Measurements from ENCODE around the gene LHFPL3.

Gene LHFPL3

GRCh38 chr7:104529567-104529966 lies 201.2 kb downstream of the LHFPL3 start:
- no peak overlapping the region for H3K4me3 ChIP-seq (ENCODE audit: low read depth, low read length)
- DNase-seq (ENCODE audit: low read depth), result no peak
- TF ChIP-seq, protein P1, sequence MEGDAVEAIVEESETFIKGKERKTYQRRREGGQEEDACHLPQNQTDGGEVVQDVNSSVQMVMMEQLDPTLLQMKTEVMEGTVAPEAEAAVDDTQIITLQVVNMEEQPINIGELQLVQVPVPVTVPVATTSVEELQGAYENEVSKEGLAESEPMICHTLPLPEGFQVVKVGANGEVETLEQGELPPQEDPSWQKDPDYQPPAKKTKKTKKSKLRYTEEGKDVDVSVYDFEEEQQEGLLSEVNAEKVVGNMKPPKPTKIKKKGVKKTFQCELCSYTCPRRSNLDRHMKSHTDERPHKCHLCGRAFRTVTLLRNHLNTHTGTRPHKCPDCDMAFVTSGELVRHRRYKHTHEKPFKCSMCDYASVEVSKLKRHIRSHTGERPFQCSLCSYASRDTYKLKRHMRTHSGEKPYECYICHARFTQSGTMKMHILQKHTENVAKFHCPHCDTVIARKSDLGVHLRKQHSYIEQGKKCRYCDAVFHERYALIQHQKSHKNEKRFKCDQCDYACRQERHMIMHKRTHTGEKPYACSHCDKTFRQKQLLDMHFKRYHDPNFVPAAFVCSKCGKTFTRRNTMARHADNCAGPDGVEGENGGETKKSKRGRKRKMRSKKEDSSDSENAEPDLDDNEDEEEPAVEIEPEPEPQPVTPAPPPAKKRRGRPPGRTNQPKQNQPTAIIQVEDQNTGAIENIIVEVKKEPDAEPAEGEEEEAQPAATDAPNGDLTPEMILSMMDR (IDR thresholded peaks at IDR 0.05; ENCODE audit: control insufficient read depth, extremely low read depth, insufficient read depth), result no peak

DNA sequence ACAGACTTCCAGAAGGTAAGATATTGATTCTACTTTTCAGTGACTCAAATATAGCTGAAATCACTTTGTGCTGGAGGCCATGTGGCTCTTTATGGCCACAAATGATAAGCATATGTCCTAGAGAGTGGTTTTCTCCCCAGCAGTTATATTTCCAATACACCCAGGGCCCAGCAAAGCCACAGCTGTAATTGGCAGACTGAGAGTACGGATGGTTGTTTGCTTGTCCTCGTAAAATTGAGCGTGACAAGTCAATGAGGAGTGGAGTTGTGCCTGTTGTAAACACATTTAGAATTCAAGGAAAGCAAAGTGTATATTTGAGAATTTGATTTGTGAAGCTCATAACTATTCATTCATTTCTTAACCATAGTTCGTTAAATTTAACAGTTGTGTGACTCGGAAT lies 201.8 kb downstream of the LHFPL3 start:
- H3K4me3 ChIP-seq (ENCODE audit: low read depth, low read length), result no peak overlapping the region
- no peak for DNase-seq (ENCODE audit: low read depth)
- TF ChIP-seq, protein P1 (IDR thresholded peaks at IDR 0.05; ENCODE audit: control insufficient read depth, extremely low read depth, insufficient read depth), result no peak

DNA sequence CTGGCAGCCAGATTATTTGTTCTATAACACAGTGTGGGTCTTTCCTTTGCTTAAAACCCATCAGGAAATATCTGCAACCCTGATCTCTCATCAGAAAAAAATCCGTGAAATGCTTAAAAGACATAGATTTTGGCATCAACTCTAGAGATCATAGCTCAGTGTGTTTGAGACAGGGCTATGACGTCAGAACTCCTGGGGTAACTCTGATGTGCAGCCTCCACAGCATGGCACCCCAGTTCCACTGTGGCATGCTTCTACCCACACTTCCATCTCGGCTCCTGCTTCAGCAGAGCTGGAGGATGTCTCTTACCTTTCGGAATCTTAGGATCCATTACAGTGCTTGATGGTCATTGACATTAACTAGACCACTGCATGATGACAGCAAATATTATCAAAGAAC lies 205.7 kb downstream of the LHFPL3 start:
- TF ChIP-seq, protein P1 (IDR thresholded peaks at IDR 0.05; ENCODE audit: control insufficient read depth, extremely low read depth, insufficient read depth), result no peak
- no peak overlapping the region for H3K4me3 ChIP-seq (ENCODE audit: low read depth, low read length)
- no peak for DNase-seq (ENCODE audit: low read depth)

GRCh38 chr7:104535841-104536240 lies 207.4 kb downstream of the LHFPL3 start:
- no peak for DNase-seq (ENCODE audit: low read depth)
- H3K4me3 ChIP-seq (ENCODE audit: low read depth, low read length), result no peak overlapping the region
- TF ChIP-seq, protein P1 (IDR thresholded peaks at IDR 0.05; ENCODE audit: control insufficient read depth, extremely low read depth, insufficient read depth), result no peak

DNA sequence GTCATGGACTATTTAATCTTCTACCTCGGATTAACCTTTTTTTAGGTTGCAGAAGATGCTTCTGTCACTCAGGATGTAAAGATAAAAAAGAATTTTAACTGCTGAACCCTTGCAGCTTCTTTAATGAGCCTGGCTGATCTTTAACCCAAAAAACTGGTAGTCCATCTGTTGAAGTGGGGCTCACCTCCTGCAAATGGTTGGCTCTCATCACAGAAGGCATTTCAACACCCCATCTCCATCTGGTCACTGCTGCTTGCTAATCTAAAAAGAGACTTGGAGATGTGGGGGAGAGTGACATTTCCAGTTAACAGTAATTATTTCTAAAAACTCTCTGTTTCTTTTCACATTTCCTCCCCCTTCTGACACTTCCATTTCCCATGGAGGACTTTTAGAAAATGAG lies 208.6 kb downstream of the LHFPL3 start:
- TF ChIP-seq, protein P1 (IDR thresholded peaks at IDR 0.05; ENCODE audit: control insufficient read depth, extremely low read depth, insufficient read depth), result no peak
- no peak overlapping the region for H3K4me3 ChIP-seq (ENCODE audit: low read depth, low read length)
- DNase-seq (ENCODE audit: low read depth), result no peak

GRCh38 chr7:104538152-104538551 lies 209.7 kb downstream of the LHFPL3 start:
- no peak overlapping the region for H3K4me3 ChIP-seq (ENCODE audit: low read depth, low read length)
- DNase-seq (ENCODE audit: low read depth), result no peak
- TF ChIP-seq, protein P1 (IDR thresholded peaks at IDR 0.05; ENCODE audit: control insufficient read depth, extremely low read depth, insufficient read depth), result no peak

DNA sequence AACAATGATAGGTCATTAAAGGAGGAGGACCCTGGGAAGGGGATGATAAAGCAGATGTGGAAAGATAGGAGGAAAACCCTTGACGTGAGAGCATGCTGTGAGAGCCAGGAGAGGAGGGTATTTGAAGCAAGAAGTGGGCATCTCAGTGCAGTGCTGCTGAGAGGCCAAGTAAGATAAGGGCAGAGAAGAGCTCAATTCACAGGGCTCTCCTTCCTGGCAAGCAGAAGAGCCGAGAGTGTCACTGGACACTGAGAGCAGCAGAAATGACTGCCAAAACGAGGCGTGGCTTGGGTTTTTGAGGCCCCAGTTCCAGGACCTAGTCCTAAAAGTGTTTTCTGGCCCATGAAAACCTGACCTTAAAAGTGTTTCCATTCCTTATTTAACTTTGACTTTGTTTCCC lies 213.5 kb downstream of the LHFPL3 start:
- TF ChIP-seq, protein P1 (IDR thresholded peaks at IDR 0.05; ENCODE audit: control insufficient read depth, extremely low read depth, insufficient read depth), result no peak
- DNase-seq (ENCODE audit: low read depth), result no peak
- H3K4me3 ChIP-seq (ENCODE audit: low read depth, low read length), result no peak overlapping the region
